Measurements from ENCODE around the gene CGNL1. TPM values are rescaled to one million over a fixed set of nuclear protein-coding genes. Genes with fewer than 3 reads are reported as not detected.

Gene CGNL1
- total RNA-seq, 4 donors from 2014 or later: 1.6 to 3.3 (median 2.6) TPM

DNA sequence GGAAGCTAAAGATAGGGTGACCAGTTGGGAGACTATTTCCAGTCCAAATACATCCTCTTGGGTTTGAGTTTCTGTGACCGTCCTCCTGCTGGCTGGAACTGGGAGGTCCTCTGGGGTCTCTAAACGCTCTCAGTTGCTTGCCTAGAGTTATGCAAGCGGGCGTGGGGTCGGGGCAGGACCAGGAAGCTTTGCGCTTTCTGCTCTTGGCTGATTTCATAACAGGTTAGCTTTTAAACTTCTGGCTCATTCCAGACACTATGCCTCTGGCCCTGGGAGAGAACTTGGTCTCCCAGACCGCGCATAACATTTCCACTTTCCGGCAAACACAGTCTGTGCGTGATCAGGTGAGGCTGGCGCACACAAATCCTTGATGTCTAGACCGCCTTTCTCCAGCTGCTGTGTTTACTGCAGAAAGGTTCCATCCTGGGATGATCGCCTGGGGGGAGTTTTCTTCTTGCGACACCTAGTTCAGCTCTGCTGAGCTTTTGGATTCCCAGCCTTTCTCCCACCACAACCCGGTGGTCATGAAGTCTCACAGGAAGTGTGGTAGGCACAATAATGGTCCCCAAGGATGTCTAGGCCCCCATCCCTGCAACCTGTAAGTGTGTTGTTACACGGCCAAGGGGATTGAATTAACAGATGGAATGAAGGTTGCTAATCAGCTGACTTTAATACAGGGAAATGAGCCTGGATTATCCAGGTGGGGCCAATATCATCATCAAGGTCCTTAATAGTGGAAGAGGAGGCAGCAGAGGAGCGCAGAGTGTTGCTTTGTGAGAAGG is 23.6 kb upstream of the CGNL1 start:
- TF ChIP-seq, protein P1, sequence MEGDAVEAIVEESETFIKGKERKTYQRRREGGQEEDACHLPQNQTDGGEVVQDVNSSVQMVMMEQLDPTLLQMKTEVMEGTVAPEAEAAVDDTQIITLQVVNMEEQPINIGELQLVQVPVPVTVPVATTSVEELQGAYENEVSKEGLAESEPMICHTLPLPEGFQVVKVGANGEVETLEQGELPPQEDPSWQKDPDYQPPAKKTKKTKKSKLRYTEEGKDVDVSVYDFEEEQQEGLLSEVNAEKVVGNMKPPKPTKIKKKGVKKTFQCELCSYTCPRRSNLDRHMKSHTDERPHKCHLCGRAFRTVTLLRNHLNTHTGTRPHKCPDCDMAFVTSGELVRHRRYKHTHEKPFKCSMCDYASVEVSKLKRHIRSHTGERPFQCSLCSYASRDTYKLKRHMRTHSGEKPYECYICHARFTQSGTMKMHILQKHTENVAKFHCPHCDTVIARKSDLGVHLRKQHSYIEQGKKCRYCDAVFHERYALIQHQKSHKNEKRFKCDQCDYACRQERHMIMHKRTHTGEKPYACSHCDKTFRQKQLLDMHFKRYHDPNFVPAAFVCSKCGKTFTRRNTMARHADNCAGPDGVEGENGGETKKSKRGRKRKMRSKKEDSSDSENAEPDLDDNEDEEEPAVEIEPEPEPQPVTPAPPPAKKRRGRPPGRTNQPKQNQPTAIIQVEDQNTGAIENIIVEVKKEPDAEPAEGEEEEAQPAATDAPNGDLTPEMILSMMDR (IDR thresholded peaks at IDR 0.05; ENCODE audit: low read depth): no peak

DNA sequence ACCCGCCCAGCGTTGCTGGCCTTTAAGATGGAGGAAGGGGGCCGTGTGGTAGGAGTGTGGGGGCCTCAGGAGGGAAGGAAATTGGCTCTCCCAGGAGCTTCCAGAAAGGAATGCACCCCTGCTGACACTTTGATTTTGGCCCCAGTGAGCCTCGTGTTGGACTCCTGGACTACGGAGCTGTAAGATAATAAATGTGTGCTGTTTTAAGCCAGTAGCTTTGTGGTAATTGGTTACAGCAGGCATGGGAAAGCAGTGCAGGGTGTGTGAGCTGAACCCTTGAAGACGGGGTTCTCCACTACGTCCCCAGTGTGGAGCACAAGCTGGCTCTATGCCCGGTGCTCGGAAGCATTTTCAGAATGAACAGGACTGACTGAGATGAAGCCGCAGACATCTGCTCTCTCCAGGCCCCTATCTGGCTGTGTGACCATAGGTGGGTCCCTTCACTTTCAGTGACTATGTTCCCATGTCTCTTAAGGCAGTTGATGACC is 22.9 kb upstream of the CGNL1 start:
- TF ChIP-seq, protein P1 (IDR thresholded peaks at IDR 0.05; ENCODE audit: low read depth): no peak

DNA sequence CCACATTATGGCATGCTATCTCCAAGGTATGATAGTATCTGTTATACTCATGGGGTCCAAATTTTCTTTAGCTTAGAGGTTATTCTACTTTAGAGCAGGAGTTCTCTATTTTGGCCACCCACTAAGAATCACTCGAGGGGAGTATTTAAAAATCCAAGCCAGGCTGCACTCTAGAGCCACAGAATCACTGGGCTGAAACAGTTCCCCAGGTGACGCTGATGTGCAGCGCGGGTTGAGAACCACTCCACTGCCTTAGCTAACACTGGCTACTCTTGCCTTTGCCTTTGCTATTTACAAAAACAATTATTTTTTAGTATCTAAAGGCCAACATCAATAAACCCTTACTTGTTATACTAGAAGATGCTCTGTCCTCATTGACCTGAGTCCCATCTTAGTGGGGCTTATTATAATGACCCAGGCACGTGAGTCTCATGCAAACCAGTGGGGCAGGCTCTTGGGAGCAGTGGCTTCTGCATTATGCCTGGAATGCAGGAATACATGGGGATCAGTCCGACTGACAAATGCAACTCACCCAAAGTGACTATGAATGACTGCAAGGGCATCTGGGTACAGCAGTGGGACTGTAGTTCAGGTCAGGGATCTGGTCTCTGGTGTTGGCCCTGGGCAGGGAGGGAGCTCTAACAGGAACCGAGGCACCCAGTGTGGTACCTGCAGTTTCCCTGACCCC is 21.7 kb upstream of the CGNL1 start:
- TF ChIP-seq, protein P1 (IDR thresholded peaks at IDR 0.05; ENCODE audit: low read depth): no peak

DNA sequence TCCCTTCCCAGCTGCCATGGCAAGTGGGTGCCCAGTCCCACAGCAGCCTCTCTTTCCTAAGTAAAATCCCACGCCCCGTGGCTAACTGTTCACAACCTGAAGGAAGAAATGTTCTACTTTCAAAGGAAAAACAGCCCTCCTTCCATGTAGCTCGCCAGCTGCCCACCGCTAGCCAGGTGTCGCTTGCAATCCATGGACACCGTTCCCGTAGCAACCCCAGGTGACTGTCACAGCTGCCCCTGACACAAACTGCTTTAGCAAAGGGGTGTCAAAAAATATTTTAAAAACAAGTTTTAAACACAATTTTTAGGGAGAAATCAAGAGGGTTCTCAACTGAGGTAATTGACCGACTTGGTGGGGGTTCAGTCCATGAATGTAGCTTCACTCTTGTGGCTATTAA is 21.0 kb upstream of the CGNL1 start:
- TF ChIP-seq, protein P1 (IDR thresholded peaks at IDR 0.05; ENCODE audit: low read depth): no peak

DNA sequence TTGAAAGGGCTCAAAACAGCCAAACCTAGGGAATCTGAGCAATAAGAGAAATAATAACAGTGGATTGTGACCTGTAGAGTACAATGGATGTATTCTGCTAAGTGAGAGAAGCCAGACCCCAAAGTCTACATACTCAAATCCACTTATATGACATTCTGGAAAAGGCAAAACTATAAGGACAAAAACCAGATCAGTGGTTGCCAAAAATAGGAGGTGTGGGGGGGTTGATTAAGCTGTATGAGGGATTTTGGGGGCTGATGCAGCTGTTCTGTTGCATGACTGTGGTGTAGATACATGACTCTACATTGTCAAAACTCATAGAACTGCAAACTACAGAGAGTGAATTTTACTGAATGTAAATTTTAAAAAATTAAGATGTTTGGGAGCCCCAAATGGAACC is 20.1 kb upstream of the CGNL1 start:
- TF ChIP-seq, protein P1 (IDR thresholded peaks at IDR 0.05; ENCODE audit: low read depth): no peak

DNA sequence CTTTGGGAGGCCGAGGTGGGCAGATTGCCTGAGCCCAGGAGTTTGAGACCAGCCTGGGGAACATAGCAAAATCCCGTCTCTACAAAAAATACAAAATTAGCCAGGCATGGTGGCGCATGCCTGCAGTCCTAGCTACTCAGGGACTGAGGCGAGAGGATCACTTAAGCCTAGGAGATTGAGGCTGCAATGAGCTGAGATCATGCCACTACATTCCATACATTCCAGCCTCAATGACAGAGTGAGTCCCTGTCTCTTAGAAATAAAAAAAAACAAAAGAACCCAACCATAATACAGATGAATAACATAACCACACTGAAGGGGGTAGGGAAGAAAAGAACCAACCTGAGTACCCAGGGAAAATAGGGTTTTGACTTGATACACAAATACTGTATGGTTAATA is 19.7 kb upstream of the CGNL1 start:
- TF ChIP-seq, protein P1 (IDR thresholded peaks at IDR 0.05; ENCODE audit: low read depth): no peak

DNA sequence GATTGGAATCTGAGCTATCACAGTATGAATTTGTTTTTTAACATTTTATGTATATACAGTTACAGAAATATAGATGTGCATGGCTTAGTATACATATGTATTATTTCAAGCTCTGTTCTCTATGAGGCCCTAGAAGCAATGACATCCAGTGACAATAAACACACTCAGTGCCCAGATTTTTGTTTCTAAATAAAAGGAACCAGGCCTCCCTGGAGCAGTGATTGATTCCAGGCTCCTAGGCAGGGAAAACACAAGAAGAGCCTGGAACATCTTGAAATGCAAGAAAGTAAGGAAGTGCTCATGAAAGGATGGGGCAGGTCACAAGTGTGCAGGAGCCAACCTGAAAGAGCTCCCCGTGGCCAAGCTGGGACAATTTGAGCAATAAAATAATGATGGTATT is 18.5 kb upstream of the CGNL1 start:
- TF ChIP-seq, protein P1 (IDR thresholded peaks at IDR 0.05; ENCODE audit: low read depth): no peak
